HG03103 (cell line): Measurements from ENCODE around the gene FRMPD3.
A peak's percentile ranks its signal among the peaks of the same experiment; 100 is the strongest.
"Not testable (repeated sequence)": the region's sequence is repeated elsewhere in the genome, so short reads cannot be mapped to it uniquely, and the experiment has no call there.

Experiments
- ATAC-seq: cut with Tn5 transposase; IDR thresholded peaks from one replicate; pipeline ENCODE4 v1.9.1; 2021; ENCODE audit warnings: low read depth; ENCODE audit not compliant: unreplicated experiment

Gene FRMPD3

DNA sequence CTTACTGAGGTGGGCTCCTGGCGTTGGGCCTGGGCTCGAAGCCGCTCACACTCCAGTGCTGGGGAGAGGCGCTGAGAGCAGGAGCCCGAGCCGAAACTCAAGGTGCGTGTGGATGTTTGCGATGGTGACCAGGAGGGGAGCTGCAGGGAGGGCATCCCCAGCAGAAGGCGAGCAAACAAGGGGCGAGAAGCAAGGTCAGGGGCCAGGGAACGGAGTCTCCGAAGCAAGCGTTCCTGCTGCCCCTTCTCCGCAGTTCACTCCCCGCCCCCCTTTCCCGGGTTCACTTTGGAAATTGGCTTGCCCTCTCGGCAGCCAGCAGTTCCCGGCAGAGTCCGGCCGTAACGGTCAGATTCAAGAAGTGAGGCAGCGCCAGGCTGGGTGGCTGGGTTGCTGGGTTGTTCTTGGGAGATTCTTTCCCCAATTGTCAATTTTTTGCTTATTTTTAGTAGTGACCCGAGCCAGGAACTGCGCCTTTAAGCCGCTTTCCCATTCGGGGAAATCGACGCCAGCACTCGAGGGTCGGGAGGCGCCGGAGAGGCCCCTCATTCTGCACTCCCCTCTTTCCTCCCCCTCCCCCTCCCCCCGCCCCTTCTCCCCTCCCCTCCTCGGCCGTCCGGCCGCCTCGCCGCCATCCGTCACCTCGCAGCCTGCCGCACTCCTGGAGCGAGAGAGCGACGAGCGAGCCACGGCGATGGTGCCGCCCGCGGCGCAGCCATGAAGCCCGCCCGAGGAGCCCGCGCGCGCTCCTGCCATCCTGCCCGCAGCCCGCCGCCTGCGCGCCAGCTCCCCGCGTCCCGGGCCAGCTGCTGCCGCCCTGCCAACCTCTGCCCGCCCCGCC, at the start of gene FRMPD3:
FRMPD3 (plus strand) TSS at position 655 of the 838 bp plus-strand sequence. CDS start 76,937 bp downstream, outside the sequence.
- ATAC-seq, result no peak

DNA sequence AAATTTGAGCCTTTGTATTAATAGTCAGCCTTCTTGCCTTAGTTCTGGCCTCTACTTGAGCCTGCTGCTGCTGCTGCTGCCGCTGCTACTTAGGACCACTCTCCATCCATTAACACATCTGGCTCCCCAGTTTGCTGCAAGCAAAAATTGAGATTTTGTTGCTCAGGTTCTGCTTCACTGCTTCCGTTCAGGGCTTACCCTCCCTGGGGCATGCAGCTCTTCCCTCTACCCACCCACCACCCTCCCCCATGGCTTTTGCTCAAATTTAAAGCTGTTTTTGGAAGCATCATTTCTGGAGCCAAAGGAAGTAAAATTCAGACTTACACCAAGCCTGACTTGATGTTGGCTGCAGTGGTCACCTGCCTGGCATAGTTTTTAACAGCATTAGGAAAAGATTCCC, 28.9 kb upstream of the FRMPD3 start:
- no peak for ATAC-seq

DNA sequence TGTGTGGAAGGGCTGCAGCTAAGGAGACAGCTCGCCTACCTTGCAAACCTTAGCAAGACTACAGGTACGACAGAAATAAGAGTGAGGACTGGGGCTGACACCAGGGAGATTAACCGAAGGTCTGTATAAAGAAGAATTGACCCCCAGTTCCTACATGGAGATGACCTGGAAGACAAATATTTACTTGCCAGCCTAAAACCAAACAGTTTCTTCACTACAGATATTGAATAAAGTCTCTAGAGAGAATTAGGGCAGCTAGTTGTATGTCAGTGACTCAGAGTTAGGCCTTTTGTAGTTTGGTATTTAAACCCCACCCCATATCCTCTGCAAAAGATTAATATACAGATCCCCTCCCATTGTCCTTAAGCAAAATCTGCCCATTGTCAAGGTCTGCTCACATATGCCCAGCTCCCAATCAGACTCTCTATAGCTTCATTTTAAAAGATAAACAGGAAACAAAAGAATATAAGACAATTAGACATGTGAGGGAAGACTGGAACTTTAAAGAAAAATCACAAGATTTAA, 28.1 kb upstream of the FRMPD3 start:
- no peak for ATAC-seq

DNA sequence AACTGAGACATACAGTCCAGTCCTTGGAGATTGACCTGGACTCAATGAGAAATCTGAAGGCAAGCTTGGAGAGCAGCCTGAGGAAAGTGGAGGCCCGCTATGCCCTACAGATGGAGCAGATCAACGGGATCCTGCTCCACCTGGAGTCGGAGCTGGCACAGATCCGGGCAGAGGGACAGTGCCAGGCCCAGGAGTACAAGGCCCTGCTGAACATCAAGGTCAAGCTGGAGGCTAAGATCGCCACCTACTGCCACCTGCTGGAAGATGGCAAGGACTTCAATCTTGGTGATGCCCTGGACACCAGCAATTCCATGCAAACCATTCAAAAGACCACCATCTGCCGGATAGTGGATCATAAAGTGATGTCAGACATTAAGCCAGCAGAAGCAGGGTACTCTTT, 20.4 kb upstream of the FRMPD3 start:
- no peak for ATAC-seq

DNA sequence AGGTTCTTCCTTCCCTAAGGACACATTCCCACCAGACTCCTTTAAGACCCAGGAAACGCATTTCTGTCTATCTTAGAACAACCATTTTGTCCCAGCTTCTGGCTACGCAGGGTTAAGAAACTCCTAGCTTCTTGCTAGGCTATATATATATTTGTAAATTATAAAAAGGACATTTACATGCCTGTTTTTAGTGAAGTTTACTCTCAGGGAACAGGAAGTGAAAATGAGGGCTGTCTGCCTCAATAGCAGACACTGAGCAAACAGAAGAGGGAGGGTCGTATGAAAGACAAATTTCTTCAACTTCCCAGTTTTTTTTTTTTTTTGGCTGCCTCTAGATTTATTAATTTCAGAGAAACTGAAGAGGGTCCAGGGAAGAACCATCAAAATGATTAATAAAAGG, 9.3 kb upstream of the FRMPD3 start:
- peak; percentile 61 for ATAC-seq

DNA sequence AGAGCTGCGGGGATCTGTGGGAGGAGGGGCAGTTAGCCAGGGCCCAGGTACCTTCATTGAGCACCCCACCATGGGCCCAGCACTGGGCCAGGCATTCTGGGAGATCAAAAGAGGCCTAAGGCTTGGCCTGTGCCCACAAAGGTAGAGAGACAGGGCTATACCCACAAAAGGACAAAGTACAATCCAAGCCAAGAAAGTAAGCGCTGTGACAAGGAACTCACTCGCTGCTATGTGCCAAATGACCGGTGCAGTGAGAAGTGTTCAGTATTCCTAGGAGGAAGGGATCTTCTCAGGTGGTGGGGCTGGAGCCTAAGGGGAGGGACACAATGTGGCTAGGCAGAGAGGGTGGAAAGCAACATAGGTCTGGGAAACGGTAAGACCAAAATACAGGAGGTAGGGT, 8.8 kb upstream of the FRMPD3 start:
- ATAC-seq, result no peak

DNA sequence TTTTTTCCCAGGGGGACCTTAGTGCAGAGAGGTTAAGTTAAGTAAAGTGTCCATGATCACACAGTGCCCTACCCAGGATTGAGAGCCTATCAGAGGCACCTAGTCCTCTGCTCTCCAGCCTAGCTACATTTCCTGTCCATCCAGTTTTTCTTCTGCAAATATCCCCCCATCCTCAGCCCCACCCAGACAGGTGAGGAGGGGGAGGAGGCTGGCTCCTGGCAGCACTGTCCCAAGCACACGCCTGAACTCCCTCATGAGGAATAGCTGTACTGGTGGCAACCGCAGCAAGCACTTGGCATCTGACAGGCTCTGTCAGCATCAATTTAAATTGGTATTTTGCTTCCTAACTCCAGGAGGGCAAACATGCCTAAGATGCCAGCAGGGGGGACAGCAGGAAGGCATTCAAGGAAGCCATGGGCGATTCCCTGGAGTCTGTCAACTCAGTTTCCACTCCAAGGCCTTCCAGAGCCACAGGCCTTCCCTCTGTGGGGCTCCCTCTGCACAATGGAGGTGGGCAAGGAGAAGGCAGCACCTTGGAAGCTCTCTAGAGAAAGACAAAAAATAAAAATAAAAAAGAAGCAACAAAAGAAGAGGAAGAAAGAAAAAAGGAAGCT, 6.4 kb upstream of the FRMPD3 start:
- no peak for ATAC-seq

DNA sequence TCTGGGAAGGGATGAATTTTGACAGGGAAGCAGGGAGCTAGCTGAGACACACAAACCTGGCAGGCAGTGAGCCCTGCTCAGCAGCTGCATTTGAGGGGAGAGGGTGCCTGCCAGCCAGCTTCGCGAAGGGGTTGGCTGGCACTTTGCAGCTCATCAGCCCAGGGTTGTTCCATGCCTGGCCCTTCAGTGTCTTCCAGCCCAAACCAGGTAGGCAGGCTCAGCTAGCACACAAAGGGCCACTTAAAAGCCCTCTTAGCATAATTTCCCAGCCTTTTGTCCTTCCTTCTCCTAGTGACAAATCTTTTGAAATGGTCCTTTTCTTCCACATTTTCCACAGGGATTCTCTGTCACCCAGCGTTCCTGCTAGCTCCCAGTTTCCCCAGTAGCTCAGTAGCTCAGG, 4.3 kb upstream of the FRMPD3 start:
- no peak for ATAC-seq

DNA sequence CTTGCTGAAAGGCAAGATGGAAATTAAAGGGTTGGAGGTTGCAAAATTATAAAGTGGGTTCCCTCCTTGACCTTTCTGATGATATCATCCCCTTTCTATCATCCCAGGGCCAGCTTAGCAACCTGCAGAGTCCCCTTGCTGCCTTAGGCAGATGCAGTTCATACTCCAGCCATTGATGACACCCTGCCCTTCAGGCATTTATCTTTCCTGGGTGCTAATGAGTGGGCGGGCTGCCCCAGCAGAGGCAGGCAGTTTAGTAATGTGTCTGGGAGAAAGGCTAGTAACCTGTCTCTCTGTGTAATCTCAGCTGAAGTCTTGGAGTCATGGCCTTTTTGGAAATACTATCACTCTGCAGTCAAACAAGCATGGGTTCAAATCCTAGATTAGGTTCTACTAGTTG, 3.8 kb upstream of the FRMPD3 start:
- no peak for ATAC-seq

DNA sequence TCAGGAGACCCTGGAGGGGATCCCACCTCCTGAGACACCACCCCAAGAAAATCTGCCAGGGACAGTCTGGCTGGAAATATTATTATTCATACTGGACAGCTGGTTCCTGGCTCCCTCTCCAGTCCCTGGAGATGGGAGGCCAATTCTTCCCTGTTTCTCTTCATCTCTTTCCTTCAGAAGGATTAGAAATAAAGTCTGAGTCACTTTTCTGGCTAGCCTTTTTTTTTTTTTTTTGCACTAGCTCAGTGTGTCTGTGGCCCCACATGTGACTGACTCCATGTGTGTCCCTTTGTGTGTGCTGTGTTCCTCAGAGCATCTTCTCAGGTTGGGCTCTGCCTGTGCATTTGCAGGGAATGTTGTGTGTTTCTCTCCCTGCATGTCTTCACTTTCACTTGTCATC, 1.8 kb upstream of the FRMPD3 start:
- no peak for ATAC-seq

DNA sequence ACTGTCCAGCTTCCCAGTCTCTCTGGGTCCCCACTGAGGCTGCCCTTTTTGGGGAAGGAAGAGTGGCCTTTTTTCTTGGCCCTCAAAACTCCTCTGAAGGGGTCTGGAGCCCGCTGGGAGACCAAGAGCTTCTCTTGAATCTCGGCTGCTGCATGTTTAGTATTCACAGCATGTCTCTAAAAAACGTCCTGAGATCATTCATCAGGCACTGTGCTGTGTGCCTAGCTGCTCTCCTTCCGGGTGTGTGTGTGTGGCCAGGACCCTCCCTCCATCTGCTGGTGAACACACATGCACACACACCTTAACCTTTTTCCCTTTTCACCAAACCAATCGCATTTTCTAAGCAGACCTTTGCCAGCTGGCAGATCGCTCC, 841 bp upstream of the FRMPD3 start:
- ATAC-seq, result no peak

DNA sequence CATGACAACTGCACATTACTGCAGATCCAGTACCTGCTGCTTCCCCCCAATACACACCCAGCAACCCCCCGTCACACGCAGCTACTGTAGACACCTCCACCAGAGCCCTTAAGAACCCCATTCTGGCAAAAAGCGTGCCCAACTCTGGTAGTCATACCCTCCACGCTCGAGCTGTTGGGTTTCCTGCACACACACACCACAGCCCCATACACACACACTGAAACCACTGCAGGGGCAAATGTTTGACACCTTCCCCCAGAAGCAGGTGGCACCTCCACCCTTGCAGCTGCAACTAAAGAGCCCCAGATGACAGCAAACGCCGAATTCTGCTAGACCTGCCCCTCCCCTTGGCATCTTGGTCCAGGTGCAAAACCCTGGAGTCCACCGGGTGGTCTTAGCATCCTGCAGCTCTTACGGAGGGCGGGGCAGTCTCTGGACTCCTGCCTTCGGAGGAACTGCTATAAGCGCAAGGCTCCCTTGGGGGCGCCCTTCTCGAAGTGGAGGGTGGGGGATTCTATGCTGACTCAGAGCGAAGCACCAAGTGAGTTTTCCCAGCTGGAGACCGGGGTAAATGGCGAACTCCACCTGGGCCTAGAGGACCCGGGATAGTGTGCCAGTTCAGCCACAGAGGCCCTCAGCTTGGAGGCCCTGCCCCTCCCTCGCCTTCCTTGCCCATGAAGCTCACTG, 1.5 kb downstream of the FRMPD3 start:
- no peak for ATAC-seq

DNA sequence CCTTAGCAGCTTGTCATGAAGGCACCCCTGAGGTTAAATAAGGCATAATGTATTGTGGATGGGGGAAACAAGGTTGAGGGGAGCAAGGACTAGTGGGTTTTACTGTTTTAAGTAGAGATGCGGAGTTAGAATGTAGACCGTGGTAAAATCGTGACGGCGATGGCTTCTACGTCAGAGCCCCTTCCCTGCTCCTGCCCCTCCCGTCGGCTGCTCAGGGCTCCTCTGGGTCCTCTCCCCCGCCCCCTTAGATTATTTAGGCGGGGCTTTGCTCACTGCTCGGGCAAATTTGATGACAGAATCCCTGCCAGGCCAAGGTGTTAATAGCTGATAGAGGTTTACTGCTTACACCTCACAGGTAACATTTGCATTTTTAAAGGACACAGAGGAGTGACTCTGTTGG, 2.3 kb downstream of the FRMPD3 start:
- ATAC-seq, result no peak

DNA sequence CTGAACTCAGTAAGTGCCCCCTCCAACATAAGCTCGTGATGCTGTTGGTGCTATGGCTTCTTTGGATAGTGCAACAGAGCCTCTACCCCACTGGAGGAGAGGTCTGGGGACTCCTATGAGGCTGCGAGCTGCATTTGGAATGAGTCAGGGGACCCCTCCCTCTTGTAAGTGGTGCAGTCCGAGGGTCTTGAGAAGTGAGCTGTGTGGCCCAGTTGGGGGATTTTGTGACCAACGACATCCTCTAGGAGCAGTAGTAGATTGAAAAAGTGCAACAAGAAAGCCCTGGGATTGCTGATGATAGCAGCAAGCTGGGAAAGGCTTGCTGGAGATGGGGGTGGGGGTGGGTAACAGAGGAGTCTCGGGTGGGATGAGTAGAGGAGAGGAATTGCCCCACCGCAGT, 3.1 kb downstream of the FRMPD3 start:
- no peak for ATAC-seq

DNA sequence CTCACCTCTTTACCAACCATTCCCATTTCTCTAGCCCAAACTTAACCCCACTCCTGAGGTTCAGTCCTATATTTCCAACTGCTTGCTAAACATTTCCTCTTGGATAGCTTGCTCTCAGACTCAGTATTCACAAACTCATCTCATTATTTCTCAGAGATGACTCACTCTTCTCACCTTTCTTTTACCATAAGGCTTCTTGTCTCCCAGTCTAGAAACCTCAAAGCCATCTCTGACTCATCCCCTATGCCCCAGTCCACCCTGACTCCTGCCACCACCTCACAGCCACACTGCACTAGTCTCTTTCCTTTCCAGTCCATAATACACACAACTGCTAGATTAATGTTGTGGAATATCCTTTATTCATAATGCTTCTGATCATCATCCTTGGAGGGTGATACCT, 4.8 kb downstream of the FRMPD3 start:
- no peak for ATAC-seq

DNA sequence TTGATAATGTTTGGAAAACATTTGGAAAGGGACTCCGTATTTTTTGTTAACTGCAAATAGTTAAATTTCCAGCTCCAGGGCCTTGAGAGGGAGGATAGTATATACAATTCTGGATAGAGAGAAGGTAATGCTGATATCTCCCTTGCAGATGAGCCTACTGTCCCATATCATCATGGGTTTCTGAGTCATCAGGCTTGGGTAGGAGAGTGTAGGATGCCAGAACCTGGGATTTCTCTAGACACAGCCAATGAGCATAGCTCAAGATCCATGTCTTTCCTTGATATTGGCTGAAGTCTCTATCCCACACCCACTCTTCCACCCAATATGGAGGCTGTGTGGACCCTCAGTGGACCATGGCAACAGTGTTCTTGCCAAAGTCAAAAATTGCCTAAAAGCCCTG, 7.8 kb downstream of the FRMPD3 start:
- ATAC-seq, result no peak

DNA sequence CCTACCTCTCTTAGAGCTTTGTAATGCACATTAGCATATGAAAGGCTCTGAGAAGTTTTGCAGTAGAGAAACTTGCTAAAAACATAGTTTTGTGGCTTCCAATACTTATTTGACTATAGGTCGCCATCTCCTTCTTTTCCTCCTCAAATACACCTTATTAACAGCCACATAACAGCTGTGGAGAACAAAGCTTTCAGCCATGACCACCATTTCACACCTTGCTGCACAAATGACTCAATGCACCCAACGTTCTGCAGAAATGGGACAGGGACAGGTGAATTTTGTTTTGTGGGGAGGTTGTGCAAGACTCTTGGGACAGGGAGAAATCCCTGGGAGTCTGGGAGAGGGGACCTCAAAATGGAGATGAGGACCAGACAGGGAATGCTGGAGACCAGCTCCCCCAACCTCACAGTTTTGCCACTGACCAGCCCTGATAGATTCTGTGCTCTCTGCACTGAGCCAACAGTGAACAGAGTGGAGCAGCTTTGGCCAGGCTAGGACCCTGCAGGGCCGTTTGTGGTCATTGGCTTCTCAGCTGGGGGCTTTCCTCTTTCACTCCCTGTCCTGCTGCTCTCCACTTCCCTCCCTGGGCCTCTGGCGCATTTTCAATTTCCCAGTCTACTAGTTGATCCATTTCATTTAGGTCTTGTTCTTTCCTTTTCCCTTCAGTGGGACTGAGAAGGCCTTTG, 16.6 kb downstream of the FRMPD3 start:
- ATAC-seq, result peak; percentile 78

DNA sequence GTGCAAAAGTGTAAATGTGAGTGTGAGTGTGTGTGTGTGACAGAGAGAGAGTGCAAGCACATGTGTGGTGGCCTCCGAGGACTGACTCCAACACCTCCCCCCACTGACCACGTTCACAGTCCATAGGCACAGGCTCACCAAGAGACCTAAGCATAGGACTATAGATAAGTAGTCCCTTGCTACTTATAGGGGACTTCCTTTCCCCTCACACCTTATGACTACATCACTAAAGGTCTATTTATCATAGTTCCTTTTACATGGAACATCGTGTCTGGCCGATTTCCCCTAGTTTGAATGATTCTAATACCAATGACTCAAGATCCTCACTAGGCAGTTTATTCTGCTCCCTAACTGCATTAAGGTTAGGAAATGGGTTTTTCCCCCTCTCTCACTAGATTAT, 17.8 kb downstream of the FRMPD3 start:
- no peak for ATAC-seq

DNA sequence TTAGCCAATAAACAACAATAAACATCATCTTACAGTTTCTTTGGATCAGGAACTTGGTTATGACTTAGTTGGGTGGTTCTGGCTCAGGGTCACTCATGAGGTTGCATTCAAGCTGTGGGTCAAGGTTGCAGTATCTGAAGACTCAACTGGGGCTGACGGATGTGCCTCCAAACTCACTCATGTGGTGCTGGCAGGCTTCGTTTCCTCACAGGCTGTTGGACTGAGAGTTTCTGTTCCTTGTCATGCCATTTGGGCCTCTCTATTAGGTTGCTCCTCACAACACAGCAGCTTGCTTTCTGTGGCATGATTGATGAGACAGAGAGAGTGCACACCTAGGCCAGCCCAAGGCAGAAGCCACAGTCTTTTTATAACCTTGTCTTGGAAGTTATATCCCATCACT, 20.7 kb downstream of the FRMPD3 start:
- ATAC-seq, result peak; percentile 41

DNA sequence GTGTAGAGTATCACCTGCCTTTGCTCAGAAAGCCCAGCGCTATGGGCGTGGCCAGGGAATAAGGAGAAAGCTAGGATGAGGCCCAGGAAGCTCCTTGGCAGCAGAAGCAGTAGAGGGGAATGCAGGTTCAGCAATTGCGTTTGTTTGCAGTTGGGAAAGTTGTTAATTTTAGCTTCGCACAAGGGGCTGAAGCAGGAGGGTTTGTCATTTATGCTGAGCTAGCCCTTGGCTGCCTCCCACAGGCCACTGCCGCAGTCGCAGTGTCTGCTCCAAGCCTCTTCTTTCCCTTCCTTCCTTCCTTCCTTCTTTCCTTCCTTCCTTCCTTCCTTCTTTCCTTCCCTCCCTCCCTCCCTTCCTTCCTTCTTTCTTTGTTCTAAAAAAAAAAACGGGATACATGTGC, 21.5 kb downstream of the FRMPD3 start:
- no peak for ATAC-seq

DNA sequence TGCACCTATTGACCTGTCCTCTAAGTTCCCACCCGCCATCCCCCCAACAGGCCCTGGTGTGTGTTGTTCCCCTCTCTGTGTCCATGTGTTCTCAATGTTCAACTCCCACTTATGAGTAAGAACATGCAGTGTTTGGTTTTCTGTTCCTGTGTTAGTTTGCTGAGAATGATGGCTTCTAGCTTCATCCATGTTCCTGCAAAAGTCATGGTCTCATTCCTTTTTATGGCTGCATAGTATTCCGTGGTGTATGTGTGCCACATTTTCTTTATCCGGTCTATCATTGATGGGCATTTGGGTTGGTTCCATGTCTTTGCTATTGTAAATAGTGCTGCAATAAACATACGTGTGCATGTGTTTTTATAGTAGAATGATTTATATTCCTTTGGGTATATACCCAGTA, 22.0 kb downstream of the FRMPD3 start:
- ATAC-seq, result not testable (repeated sequence)
